WERI-Rb-1 (cell line): ENCODE results near the gene ARSI.

Experiments used
- DNase-seq: peaks from one replicate; pipeline ENCODE4 v3.0.0-alpha.2; 2020
- H3K27ac ChIP-seq: fragments of 250-450 bp; sonication (Bioruptor Pico); 2 replicates; pipeline ENCODE4 v1.5.1; 2020; ENCODE audit warnings: mild to moderate bottlenecking, moderate library complexity
- H3K27me3 ChIP-seq: fragments of 250-450 bp; sonication (Bioruptor Pico); 2 replicates; pipeline ENCODE4 v1.5.1; 2021; ENCODE audit warnings: mild to moderate bottlenecking, low read depth, moderate library complexity; ENCODE audit not compliant: insufficient read depth, severe bottlenecking
- H3K36me3 ChIP-seq: fragments of 250-450 bp; sonication (Bioruptor Pico); 2 replicates; pipeline ENCODE4 v1.5.1; 2020; ENCODE audit warnings: mild to moderate bottlenecking, moderate library complexity
- H3K4me3 ChIP-seq: 2 replicates; pipeline ENCODE4 v1.5.1; 2011; ENCODE audit warnings: low read depth, mild to moderate bottlenecking, control low read depth, low read length
- H3K9me3 ChIP-seq: fragments of 250-450 bp; sonication (Bioruptor Pico); 2 replicates; pipeline ENCODE4 v1.5.1; 2021; ENCODE audit warnings: mild to moderate bottlenecking, moderate library complexity; ENCODE audit not compliant: severe bottlenecking
- CTCF ChIP-seq: IDR thresholded peaks from 2 replicates; pipeline ENCODE4 v1.5.1; 2011; ENCODE audit warnings: low read depth, mild to moderate bottlenecking, control low read depth, inconsistent platforms, low read length

The ARSI gene

GRCh38 chr5:150286820-150287219 is 15.9 kb downstream of the ARSI start:
- no peak overlapping the region for H3K4me3 ChIP-seq
- no peak overlapping the region for H3K27ac ChIP-seq
- H3K36me3 ChIP-seq, result no peaks in the 10 kb centered on the region
- H3K9me3 ChIP-seq, result no peaks in the 10 kb centered on the region
- peak; percentile 78 for DNase-seq
- no peaks in the 10 kb centered on the region for H3K27me3 ChIP-seq
- TF ChIP-seq CTCF, result peak; percentile 94

- no peak for TF ChIP-seq CTCF
- no peak overlapping the region for H3K27ac ChIP-seq
- H3K36me3 ChIP-seq, result no peaks in the 10 kb centered on the region
- no peaks in the 10 kb centered on the region for H3K27me3 ChIP-seq
- H3K4me3 ChIP-seq, result no peak overlapping the region
- no peak for DNase-seq
- H3K9me3 ChIP-seq, result no peaks in the 10 kb centered on the region
Measured at GRCh38 chr5:150285114-150285513, 17.6 kb downstream of the ARSI start.

GRCh38 chr5:150284311-150284710 is 18.4 kb downstream of the ARSI start:
- TF ChIP-seq CTCF, result no peak
- H3K9me3 ChIP-seq, result no peaks in the 10 kb centered on the region
- no peak for DNase-seq
- no peak overlapping the region for H3K4me3 ChIP-seq
- no peaks in the 10 kb centered on the region for H3K27me3 ChIP-seq
- H3K27ac ChIP-seq, result no peak overlapping the region
- H3K36me3 ChIP-seq, result no peaks in the 10 kb centered on the region

GRCh38 chr5:150283904-150284303 is 18.8 kb downstream of the ARSI start:
- Histone ChIP-seq H3K27ac (no peak overlapping the region), H3K9me3 (no peaks in the 10 kb centered on the region), H3K27me3 (no peaks in the 10 kb centered on the region), H3K36me3 (no peaks in the 10 kb centered on the region), H3K4me3 (no peak overlapping the region)
- TF ChIP-seq CTCF, result no peak
- no peak for DNase-seq

GRCh38 chr5:150281987-150282386 is 20.7 kb downstream of the ARSI start:
- DNase-seq, result no peak
- Histone ChIP-seq H3K4me3 (no peak overlapping the region), H3K27ac (no peak overlapping the region), H3K36me3 (no peaks in the 10 kb centered on the region), H3K9me3 (no peaks in the 10 kb centered on the region), H3K27me3 (no peaks in the 10 kb centered on the region)
- no peak for TF ChIP-seq CTCF

GRCh38 chr5:150279330-150280020 is 23.2 kb downstream of the ARSI start:
- Histone ChIP-seq H3K27me3 (no peaks in the 10 kb centered on the region), H3K36me3 (no peaks in the 10 kb centered on the region), H3K9me3 (no peaks in the 10 kb centered on the region), H3K4me3 (no peak overlapping the region), H3K27ac (no peak overlapping the region)
- DNase-seq, result no peak
- TF ChIP-seq CTCF, result no peak
